Glutamatergic neuron (in vitro differentiated cells): ENCODE data around the gene SUN3. TPM values are rescaled to one million over a fixed set of nuclear protein-coding genes. Genes with fewer than 3 reads are reported as not detected.

ENCODE experiments used
- DNase-seq: peaks from one replicate; pipeline ENCODE4 v3.0.0; 2022
- H3K27ac Mint-ChIP-seq: one replicate; pipeline ENCODE4 v1.8.0; 2020; ENCODE audit warnings: mild to moderate bottlenecking, mixed read lengths, inconsistent platforms; ENCODE audit not compliant: unreplicated experiment
- H3K27me3 Mint-ChIP-seq: one replicate; pipeline ENCODE4 v1.8.0; 2020; ENCODE audit warnings: mild to moderate bottlenecking, moderate library complexity, mixed read lengths, inconsistent platforms; ENCODE audit not compliant: unreplicated experiment
- H3K36me3 Mint-ChIP-seq: one replicate; pipeline ENCODE4 v1.8.0; 2020; ENCODE audit warnings: mild to moderate bottlenecking, mixed read lengths, inconsistent platforms; ENCODE audit not compliant: unreplicated experiment
- H3K4me1 Mint-ChIP-seq: one replicate; pipeline ENCODE4 v1.8.0; 2020; ENCODE audit warnings: mild to moderate bottlenecking, low read depth, mixed read lengths, inconsistent platforms; ENCODE audit not compliant: unreplicated experiment
- H3K4me3 Mint-ChIP-seq: one replicate; pipeline ENCODE4 v1.8.0; 2020; ENCODE audit warnings: mild to moderate bottlenecking, mixed read lengths, inconsistent platforms; ENCODE audit not compliant: unreplicated experiment
- H3K9me3 Mint-ChIP-seq: one replicate; pipeline ENCODE4 v1.8.0; 2020; ENCODE audit warnings: mild to moderate bottlenecking, moderate library complexity, mixed read lengths, inconsistent platforms; ENCODE audit not compliant: unreplicated experiment
- CTCF ChIP-seq: fragments of 200-600 bp; sonication (generic); IDR thresholded peaks from one replicate; pipeline ENCODE4 v1.5.0; 2021; ENCODE audit not compliant: partially characterized antibody, unreplicated experiment
- total RNA-seq: library from RNA; stranded (reverse); fragmentation: NEBNext Ultra II Directional; extraction: Animal tissue kit (Norgen Biotek cat#: 25700); gene quantifications from one replicate; pipeline ENCODE4 v1.2.1, GENCODE V29; 2021; ENCODE audit not compliant: unreplicated experiment

Gene SUN3
- total RNA-seq, 1 donor from 2014 or later: not detected

- Mint-ChIP-seq H3K9me3 (peaks cover 1% of the 10 kb centered on the region), H3K27me3 (no peaks in the 10 kb centered on the region), H3K4me3 (no peak within 1 kb of the TSS)
These were observed 80.6 kb downstream of the SUN3 start, which contains the start of gene PKD1L1 for GRCh38 chr7:47948141-47948790. PKD1L1 (minus strand) TSS chr7:47948466; CDS start chr7:47948440, 26 bp downstream.

GRCh38 chr7:47947355-47947749 lies 81.6 kb downstream of the SUN3 start:
- peaks cover 16% of the 10 kb centered on the region for H3K4me1 Mint-ChIP-seq
- H3K9me3 Mint-ChIP-seq: peaks cover 2% of the 10 kb centered on the region
- H3K36me3 Mint-ChIP-seq: no peaks in the 10 kb centered on the region
- no peak for DNase-seq
- no peak for TF ChIP-seq CTCF
- H3K4me3 Mint-ChIP-seq: no peak overlapping the region
- peak overlapping the region; percentile 9 for H3K27ac Mint-ChIP-seq
- H3K27me3 Mint-ChIP-seq: no peaks in the 10 kb centered on the region

More at GRCh38 chr7:47948141-47948790, 80.6 kb downstream of the SUN3 start, which contains the start of gene PKD1L1:
- Mint-ChIP-seq H3K36me3 (no peaks in the 10 kb centered on the region), H3K27ac (peak within 1 kb of the TSS; percentile 9), H3K4me1 (peaks cover 16% of the 10 kb centered on the region)
- DNase-seq: no peak
- no peak for TF ChIP-seq CTCF

GRCh38 chr7:47946581-47947354 lies 82.1 kb downstream of the SUN3 start:
- Mint-ChIP-seq H3K4me3 (no peak overlapping the region), H3K9me3 (peaks cover 2% of the 10 kb centered on the region), H3K27ac (peak overlapping the region; percentile 19), H3K27me3 (no peaks in the 10 kb centered on the region), H3K4me1 (peaks cover 16% of the 10 kb centered on the region), H3K36me3 (no peaks in the 10 kb centered on the region)
- no peak for DNase-seq
- no peak for TF ChIP-seq CTCF

GRCh38 chr7:47945261-47946015 lies 83.5 kb downstream of the SUN3 start:
- Mint-ChIP-seq H3K27me3 (no peaks in the 10 kb centered on the region), H3K9me3 (peaks cover 2% of the 10 kb centered on the region), H3K4me3 (no peak overlapping the region), H3K36me3 (no peaks in the 10 kb centered on the region), H3K4me1 (peaks cover 16% of the 10 kb centered on the region), H3K27ac (no peak overlapping the region)
- peak; percentile 91 for TF ChIP-seq CTCF
- DNase-seq: peak; percentile 87
